GM18502 (cell line): Measurements from ENCODE around the gene BCL2L11.
A peak's percentile ranks its signal among the peaks of the same experiment; 100 is the strongest.
"Not testable (repeated sequence)": the region's sequence is repeated elsewhere in the genome, so short reads cannot be mapped to it uniquely, and the experiment has no call there.

Source experiments
- ATAC-seq: cut with Tn5 transposase; IDR thresholded peaks from one replicate; pipeline ENCODE4 v1.9.1; 2021; ENCODE audit warnings: mild to moderate bottlenecking; ENCODE audit not compliant: unreplicated experiment, poor library complexity

Gene BCL2L11

GRCh38 chr2:111120253-111121027, at the start of gene BCL2L11:
Gene BCL2L11 (plus strand): TSS chr2:111120914. CDS start chr2:111123746, 2,832 bp downstream.
- peak; percentile 64 for ATAC-seq

GRCh38 chr2:111071600-111072171, 49.0 kb upstream of the BCL2L11 start:
- no peak for ATAC-seq

- no peak for ATAC-seq
Observed at GRCh38 chr2:111072220-111072871, 48.4 kb upstream of the BCL2L11 start.

DNA sequence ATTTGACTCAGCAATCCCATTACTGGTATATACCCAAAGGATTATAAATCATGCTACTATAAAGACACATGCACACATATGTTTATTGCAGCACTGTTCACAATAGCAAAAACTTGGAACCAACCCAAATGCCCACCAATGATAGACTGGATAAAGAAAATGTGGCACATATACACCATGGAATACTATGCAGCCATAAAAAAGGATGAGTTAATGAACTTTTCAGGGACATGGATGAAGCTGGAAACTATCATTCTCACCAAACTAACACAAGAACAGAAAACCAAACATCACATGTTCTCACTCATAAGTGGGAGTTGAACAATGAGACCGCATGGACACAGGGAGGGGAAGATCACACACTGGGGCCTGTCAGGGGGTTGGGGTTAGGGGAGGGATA, 38.1 kb upstream of the BCL2L11 start:
- not testable (repeated sequence) for ATAC-seq

DNA sequence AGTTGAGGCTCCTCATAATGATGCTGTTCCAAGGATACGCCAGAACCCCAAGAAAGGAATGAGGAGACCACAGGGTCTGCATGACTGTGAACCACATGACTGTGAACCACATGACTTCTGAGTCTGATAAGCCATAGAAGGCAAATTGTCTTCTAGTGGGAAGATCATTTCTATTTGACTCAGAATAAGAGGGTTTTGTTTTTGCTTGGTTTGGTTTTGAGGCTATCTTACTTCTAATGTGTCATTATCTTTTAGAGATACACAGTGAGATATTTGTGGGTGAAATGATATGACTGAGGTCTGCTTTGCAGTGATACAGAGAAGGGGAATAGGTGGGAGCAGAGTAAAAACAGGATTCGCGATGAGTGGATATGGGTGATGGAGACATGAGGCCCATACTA, 28.9 kb upstream of the BCL2L11 start:
- no peak for ATAC-seq

DNA sequence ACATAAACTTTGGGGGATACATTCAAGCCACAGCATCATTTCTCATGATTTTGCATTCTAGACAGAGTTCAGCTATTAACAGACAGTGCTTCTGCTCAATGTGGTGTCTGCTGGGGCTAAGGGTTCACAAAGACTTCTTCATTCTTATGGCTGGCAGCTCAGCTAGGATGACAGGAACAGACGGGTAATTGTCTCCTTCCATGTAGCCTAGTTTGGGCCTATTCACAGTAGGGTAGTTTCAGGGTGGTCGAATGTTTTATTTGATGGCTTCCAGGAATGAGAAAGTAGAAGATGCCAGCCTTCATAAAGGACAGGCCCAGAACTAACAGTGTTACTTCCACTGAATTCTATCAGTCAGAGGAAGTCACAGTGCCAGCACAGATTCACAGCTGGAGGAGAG, 26.0 kb upstream of the BCL2L11 start:
- no peak for ATAC-seq

DNA sequence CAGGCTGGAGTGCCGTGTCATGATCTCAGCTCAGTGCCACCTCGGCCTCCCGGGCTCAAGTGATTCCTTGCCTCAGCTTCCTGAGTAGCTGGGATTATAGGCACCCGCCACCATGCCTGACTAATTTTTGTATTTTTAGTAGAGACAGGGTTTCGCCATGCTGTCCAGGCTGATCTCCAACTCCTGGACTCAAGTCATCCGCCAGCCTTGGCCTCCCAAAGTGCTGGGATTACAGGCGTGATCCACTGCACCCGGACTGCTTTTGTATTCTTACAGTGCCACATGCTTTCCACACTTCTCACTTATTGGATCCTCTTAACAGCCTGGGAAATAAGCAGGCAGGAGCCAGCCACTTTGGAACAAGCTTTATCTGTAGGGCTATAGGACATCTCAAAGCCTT, 25.3 kb upstream of the BCL2L11 start:
- no peak for ATAC-seq

- no peak for ATAC-seq
Observed at GRCh38 chr2:111099402-111099801, 21.3 kb upstream of the BCL2L11 start.

DNA sequence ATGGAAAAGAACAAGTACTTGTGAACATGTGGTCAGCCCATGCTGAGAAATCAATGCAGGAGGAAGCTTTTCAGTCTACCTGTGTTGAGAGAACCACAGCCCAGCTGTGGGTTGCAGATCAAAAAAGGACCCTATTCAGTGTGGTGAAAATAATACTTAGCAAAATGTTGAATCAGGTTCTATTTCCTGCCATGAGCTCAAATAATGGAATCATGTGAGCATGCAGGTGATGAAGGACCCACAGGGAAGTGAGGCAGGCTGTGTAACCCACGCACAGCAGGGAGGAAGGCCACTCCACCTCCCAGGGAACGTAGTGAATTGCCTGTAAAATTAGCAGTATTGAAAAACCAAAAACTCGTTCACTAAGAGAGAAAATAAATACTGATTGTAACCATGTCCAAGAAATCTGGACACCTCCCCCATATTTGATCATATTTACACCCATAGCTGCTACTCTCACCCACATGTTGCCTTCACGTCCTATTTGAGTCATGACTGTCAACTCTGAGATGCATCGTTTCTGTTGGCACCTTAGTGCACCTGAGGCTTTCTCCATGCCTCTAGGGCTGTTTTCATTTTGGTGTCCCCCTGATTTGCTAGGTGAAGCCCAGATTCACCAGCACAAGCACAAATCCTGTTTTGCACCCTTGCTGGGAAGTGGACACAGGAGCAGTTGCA, 20.5 kb upstream of the BCL2L11 start:
- peak; percentile 32 for ATAC-seq

GRCh38 chr2:111100765-111101162, 19.9 kb upstream of the BCL2L11 start:
- peak; percentile 81 for ATAC-seq

DNA sequence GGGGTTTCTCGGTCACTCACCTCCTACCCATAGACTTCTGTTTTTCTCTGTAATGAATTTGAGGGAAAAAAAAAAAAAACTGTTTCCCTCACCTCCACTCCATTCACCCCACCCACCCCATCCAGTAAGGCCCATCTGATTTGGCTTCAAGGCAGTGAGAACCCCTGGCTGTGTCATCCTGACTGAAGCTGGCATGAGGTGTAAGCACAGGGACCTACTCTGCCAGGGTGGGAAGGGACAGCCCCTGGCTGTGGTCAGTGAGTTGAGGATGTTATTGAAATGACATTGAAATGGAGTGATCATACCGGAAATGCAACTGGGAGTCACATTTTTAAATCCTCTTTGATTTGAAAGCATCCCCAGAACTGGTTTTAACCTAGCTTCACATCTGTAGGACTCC, 19.1 kb upstream of the BCL2L11 start:
- ATAC-seq, result no peak

- ATAC-seq, result no peak
Observed at GRCh38 chr2:111102216-111102615, 18.5 kb upstream of the BCL2L11 start.

DNA sequence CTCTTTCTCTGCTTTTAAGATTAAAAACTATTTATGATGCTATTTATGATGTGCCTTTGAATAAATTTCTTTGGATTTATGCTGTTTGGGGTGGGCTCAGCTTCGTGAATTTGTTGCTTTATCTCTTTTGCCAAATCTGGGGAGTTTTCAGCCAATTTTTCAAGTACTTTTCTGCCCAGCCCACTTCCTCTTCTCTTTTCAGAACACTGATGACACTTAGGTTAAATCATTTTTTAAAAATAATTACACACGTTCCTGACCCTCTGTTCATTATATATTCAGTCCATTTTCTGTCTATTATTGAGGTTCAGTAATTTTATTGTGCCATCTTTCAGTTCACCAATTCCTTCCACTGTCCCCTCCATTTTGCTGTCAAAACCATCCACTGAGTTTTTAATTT, 14.8 kb upstream of the BCL2L11 start:
- no peak for ATAC-seq

DNA sequence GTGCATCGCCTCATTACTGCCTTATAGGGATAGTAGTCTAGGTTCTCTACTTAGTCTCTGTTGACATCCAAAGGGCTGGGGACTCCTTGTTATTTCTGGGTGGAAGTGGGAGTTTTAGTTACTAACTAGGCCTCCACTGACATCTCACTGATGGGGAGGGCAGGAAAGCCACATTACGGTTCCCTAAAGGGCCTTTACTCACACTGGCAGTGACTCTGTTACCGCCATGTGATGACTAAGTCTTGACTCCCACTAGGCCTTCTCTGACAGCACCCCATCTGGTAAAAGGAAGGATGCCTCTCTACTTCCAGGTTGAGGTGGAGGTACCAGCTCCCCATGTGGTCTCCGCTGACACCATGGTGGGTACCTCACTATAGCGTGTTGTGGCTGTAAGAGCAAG, 14.0 kb upstream of the BCL2L11 start:
- ATAC-seq, result no peak

DNA sequence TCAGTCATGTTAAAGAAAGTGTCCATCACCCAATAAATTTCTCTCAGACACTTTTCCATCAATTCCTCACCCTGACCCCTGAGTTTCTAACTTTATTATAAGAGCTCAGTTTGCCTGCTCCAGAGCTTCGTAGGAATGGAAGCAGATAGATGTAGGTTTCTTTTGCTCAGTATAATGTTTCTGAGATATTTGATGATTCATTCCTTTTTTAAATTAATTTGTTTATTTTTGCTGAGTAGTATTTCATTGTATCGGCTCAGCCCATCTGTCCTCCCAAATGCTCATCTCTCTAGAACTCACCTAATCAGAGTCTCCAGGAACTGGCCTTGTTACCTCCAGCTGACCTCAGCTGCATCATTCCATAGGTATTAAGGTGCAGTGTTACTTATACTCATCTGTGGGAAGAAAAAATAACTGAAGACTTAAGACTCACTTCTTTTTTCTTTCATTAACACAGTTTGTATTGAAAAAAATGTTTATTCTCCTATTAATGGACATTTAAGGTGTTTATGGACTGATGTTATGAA, 11.9 kb upstream of the BCL2L11 start:
- ATAC-seq, result no peak

GRCh38 chr2:111111101-111111755, 9.5 kb upstream of the BCL2L11 start:
- ATAC-seq, result no peak

DNA sequence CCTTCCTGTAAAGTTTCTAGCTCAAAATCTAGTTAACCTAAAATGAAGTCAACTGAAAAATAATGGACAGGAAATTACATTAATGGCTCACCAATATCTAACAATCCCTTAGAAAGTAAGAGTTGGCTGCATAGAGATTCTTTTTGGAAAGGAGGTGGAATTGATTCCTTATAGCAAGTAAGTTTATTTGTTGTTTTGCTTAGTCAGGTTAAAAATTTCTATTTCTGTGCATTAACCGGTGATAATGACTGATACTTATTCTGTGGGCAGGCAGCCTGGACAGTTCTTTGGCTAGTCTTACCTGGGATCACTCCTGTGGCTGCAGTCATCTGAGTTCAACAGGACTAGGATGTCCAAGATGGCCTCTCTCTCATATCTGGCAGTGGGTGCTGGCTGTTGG, 6.9 kb upstream of the BCL2L11 start:
- ATAC-seq, result no peak

DNA sequence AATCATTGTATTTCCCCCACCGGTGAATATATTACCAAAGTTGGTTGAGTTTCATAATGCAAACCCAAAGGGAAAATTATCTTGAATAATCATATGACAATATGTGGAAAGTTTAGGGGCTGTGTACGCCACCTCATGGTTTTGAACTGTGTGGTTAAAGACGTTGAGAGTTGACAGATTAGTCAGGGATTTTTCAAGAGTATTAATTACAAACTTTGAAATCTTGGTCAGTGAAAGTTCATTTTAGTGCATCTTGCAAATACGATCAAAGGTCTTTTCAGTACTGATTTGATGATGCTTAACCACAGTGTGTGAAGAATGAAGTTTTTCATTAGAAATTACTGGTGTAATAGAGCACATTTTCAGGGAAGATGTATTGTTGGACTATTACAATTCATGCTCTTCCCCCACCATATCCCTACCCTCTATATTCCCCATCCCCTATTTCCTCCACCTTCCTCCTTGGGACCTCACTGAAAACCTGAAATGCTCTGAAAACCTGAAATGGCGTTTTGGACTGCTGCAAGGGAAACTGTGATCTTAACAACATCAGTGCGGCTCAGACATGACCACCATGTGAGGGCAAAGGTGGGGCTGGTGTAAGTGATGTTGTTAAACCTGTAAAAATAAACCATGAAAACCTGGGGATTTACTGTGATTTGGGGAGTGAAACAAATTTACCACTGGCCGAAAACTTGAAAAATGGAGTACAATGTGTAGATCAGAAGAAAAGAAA, 4.5 kb upstream of the BCL2L11 start:
- peak; percentile 28 for ATAC-seq

GRCh38 chr2:111116843-111117597, 3.7 kb upstream of the BCL2L11 start:
- no peak for ATAC-seq
